ENCODE measurements around the gene SLC41A3.
A peak's percentile ranks its signal among the peaks of the same experiment; 100 is the strongest.
"Not testable (repeated sequence)": the region's sequence is repeated elsewhere in the genome, so short reads cannot be mapped to it uniquely, and the experiment has no call there.

SLC41A3 gene

GRCh38 chr3:126009181-126009580 lies 74.7 kb downstream of the SLC41A3 start:
- DNase-seq (ENCODE audit: low read depth in 2 of 2), result no peak
- H3K4me3 ChIP-seq (replicated peaks in 1 of 2; ENCODE audit: low read depth in 2 of 2, low read length in 2 of 2), result no peak overlapping the region
- TF ChIP-seq CTCF (IDR thresholded peaks at IDR 0.05; ENCODE audit: low read depth, low read length), result no peak

- DNase-seq (ENCODE audit: low read depth in 2 of 2), result no peak
- no peak for TF ChIP-seq CTCF (IDR thresholded peaks at IDR 0.05; ENCODE audit: low read depth, low read length)
- no peak overlapping the region for H3K4me3 ChIP-seq (replicated peaks in 1 of 2; ENCODE audit: low read depth in 2 of 2, low read length in 2 of 2)
These were observed 75.7 kb downstream of the SLC41A3 start for GRCh38 chr3:126008219-126008618.

GRCh38 chr3:126005951-126006350 lies 78.0 kb downstream of the SLC41A3 start:
- DNase-seq (ENCODE audit: low read depth in 2 of 2), result peak; percentile 35 to 69
- H3K4me3 ChIP-seq (replicated peaks in 1 of 2; ENCODE audit: low read depth in 2 of 2, low read length in 2 of 2), result no peak overlapping the region
- no peak for TF ChIP-seq CTCF (IDR thresholded peaks at IDR 0.05; ENCODE audit: low read depth, low read length)

- no peak overlapping the region for H3K4me3 ChIP-seq (replicated peaks in 1 of 2; ENCODE audit: low read depth in 2 of 2, low read length in 2 of 2)
- DNase-seq (ENCODE audit: low read depth in 2 of 2), result no peak
- no peak for TF ChIP-seq CTCF (IDR thresholded peaks at IDR 0.05; ENCODE audit: low read depth, low read length)
These were observed 79.2 kb downstream of the SLC41A3 start for GRCh38 chr3:126004692-126005091.

GRCh38 chr3:126004217-126004616 lies 79.7 kb downstream of the SLC41A3 start:
- no peak for DNase-seq (ENCODE audit: low read depth in 2 of 2)
- no peak for TF ChIP-seq CTCF (IDR thresholded peaks at IDR 0.05; ENCODE audit: low read depth, low read length)
- no peak overlapping the region for H3K4me3 ChIP-seq (replicated peaks in 1 of 2; ENCODE audit: low read depth in 2 of 2, low read length in 2 of 2)

- H3K4me3 ChIP-seq (replicated peaks in 1 of 2; ENCODE audit: low read depth in 2 of 2, low read length in 2 of 2), result no peak overlapping the region
- TF ChIP-seq CTCF (IDR thresholded peaks at IDR 0.05; ENCODE audit: low read depth, low read length), result no peak
- no peak for DNase-seq (ENCODE audit: low read depth in 2 of 2)
These were observed 80.3 kb downstream of the SLC41A3 start for GRCh38 chr3:126003447-126004190.

- no peak overlapping the region for H3K4me3 ChIP-seq (replicated peaks in 1 of 2; ENCODE audit: low read depth in 2 of 2, low read length in 2 of 2)
- DNase-seq (ENCODE audit: low read depth in 2 of 2), result no peak
- no peak for TF ChIP-seq CTCF (IDR thresholded peaks at IDR 0.05; ENCODE audit: low read depth, low read length)
These were observed 81.7 kb downstream of the SLC41A3 start for GRCh38 chr3:126002189-126002588.

- not testable (repeated sequence) for H3K4me3 ChIP-seq (replicated peaks in 1 of 2; ENCODE audit: low read depth in 2 of 2, low read length in 2 of 2); DNase-seq (ENCODE audit: low read depth in 2 of 2)
These were observed 87.2 kb downstream of the SLC41A3 start for GRCh38 chr3:125996751-125997150.

All from cardiac fibroblast (primary cell).